ENCODE results near the gene ADGRG3.
"Not testable (repeated sequence)": the region's sequence is repeated elsewhere in the genome, so short reads cannot be mapped to it uniquely, and the experiment has no call there.

Gene ADGRG3

GRCh38 chr16:57711346-57711745 is 43.2 kb downstream of the ADGRG3 start:
- Histone ChIP-seq H3K4me3 (ENCODE audit: severe bottlenecking) (no peak overlapping the region), H3K27ac (ENCODE audit: poor library complexity, severe bottlenecking) (no peak overlapping the region), H3K27me3 (ENCODE audit: insufficient read depth, poor library complexity, severe bottlenecking) (peaks cover 11% of the 10 kb centered on the region), H3K36me3 (ENCODE audit: low read depth) (no peaks in the 10 kb centered on the region), H3K9me3 (ENCODE audit: severe bottlenecking) (no peaks in the 10 kb centered on the region), H3K4me1 (ENCODE audit: insufficient read depth, poor library complexity, severe bottlenecking) (no peaks in the 10 kb centered on the region)
- DNase-seq (ENCODE audit: low spot score) = no peak
- no peak for TF ChIP-seq CTCF (IDR thresholded peaks at IDR 0.05; ENCODE audit: poor library complexity, severe bottlenecking)
- no peak for ATAC-seq (ENCODE audit: low read depth)

GRCh38 chr16:57711993-57712392 is 43.9 kb downstream of the ADGRG3 start:
- Histone ChIP-seq H3K27me3 (ENCODE audit: insufficient read depth, poor library complexity, severe bottlenecking) (peaks cover 11% of the 10 kb centered on the region), H3K36me3 (ENCODE audit: low read depth) (no peaks in the 10 kb centered on the region), H3K4me1 (ENCODE audit: insufficient read depth, poor library complexity, severe bottlenecking) (no peaks in the 10 kb centered on the region), H3K27ac (ENCODE audit: poor library complexity, severe bottlenecking) (no peak overlapping the region), H3K4me3 (ENCODE audit: severe bottlenecking) (no peak overlapping the region), H3K9me3 (ENCODE audit: severe bottlenecking) (no peaks in the 10 kb centered on the region)
- ATAC-seq (ENCODE audit: low read depth) (no peak), DNase-seq (ENCODE audit: low spot score) (no peak)
- no peak for TF ChIP-seq CTCF (IDR thresholded peaks at IDR 0.05; ENCODE audit: poor library complexity, severe bottlenecking)

GRCh38 chr16:57712569-57712968 is 44.5 kb downstream of the ADGRG3 start:
- not testable (repeated sequence) for ATAC-seq (ENCODE audit: low read depth); H3K4me3 ChIP-seq (ENCODE audit: severe bottlenecking); H3K9me3 ChIP-seq (ENCODE audit: severe bottlenecking); DNase-seq (ENCODE audit: low spot score); H3K27ac ChIP-seq (ENCODE audit: poor library complexity, severe bottlenecking); H3K4me1 ChIP-seq (ENCODE audit: insufficient read depth, poor library complexity, severe bottlenecking); H3K36me3 ChIP-seq (ENCODE audit: low read depth)
- peaks cover 11% of the 10 kb centered on the region for H3K27me3 ChIP-seq (ENCODE audit: insufficient read depth, poor library complexity, severe bottlenecking)

GRCh38 chr16:57713596-57713995 is 45.5 kb downstream of the ADGRG3 start:
- no peaks in the 10 kb centered on the region for H3K36me3 ChIP-seq (ENCODE audit: low read depth)
- no peak overlapping the region for H3K27ac ChIP-seq (ENCODE audit: poor library complexity, severe bottlenecking)
- ATAC-seq (ENCODE audit: low read depth) = no peak
- H3K27me3 ChIP-seq (ENCODE audit: insufficient read depth, poor library complexity, severe bottlenecking) = peaks cover 11% of the 10 kb centered on the region
- no peak for TF ChIP-seq CTCF (IDR thresholded peaks at IDR 0.05; ENCODE audit: poor library complexity, severe bottlenecking)
- no peak for DNase-seq (ENCODE audit: low spot score)
- no peak overlapping the region for H3K4me3 ChIP-seq (ENCODE audit: severe bottlenecking)
- H3K4me1 ChIP-seq (ENCODE audit: insufficient read depth, poor library complexity, severe bottlenecking) = no peaks in the 10 kb centered on the region
- H3K9me3 ChIP-seq (ENCODE audit: severe bottlenecking) = no peaks in the 10 kb centered on the region

GRCh38 chr16:57714047-57714446 is 45.9 kb downstream of the ADGRG3 start:
- Histone ChIP-seq H3K27me3 (ENCODE audit: insufficient read depth, poor library complexity, severe bottlenecking) (peaks cover 11% of the 10 kb centered on the region), H3K36me3 (ENCODE audit: low read depth) (no peaks in the 10 kb centered on the region), H3K4me1 (ENCODE audit: insufficient read depth, poor library complexity, severe bottlenecking) (no peaks in the 10 kb centered on the region), H3K4me3 (ENCODE audit: severe bottlenecking) (no peak overlapping the region), H3K9me3 (ENCODE audit: severe bottlenecking) (no peaks in the 10 kb centered on the region), H3K27ac (ENCODE audit: poor library complexity, severe bottlenecking) (no peak overlapping the region)
- TF ChIP-seq CTCF (IDR thresholded peaks at IDR 0.05; ENCODE audit: poor library complexity, severe bottlenecking) = no peak
- DNase-seq (ENCODE audit: low spot score) (no peak), ATAC-seq (ENCODE audit: low read depth) (no peak)
